Prostate gland (tissue), 2 donors: ENCODE measurements around the gene APBA2. TPM values are rescaled to one million over a fixed set of nuclear protein-coding genes. Genes with fewer than 3 reads are reported as not detected.

Experiments used
- DNase-seq: peaks from one replicate; pipeline ENCODE4 v3.0.0-alpha.2; 2019; ENCODE audit warnings: low spot score
- H3K27ac ChIP-seq, 2 donors: fragments of 200-600 bp; sonication (generic); 2 replicates each; pipeline ENCODE4 v1.5.1; 2017 to 2019
- H3K27me3 ChIP-seq: fragments of 200-600 bp; sonication (generic); replicated peaks from 2 replicates; pipeline ENCODE4 v1.5.1; 2019; ENCODE audit not compliant: insufficient read depth
- H3K36me3 ChIP-seq, 2 donors: fragments of 200-600 bp; sonication (generic); 1 replicate in 1 of 2; 2 replicates in 1 of 2; pipeline versions ENCODE4 v1.5.1 to v1.8.1; 2017 to 2019
- H3K4me1 ChIP-seq: fragments of 200-600 bp; sonication (generic); replicated peaks from 2 replicates; pipeline ENCODE4 v1.5.1; 2019
- H3K4me3 ChIP-seq, 2 donors: fragments of 200-600 bp; sonication (generic); 2 replicates each; pipeline ENCODE4 v1.5.1; 2017 to 2019
- H3K9me3 ChIP-seq: fragments of 200-600 bp; sonication (generic); 2 replicates; pipeline ENCODE4 v1.5.1; 2017
- POLR2A ChIP-seq: fragments of 450-650 bp; IDR thresholded peaks from one replicate; pipeline ENCODE4 v1.6.1; 2016; ENCODE audit warnings: antibody characterized with exemption, mild to moderate bottlenecking
- POLR2AphosphoS5 ChIP-seq: sonication (generic); formaldehyde crosslinking; IDR thresholded peaks from one replicate; pipeline ENCODE4 v1.6.1; 2017; ENCODE audit warnings: antibody characterized with exemption
- WGBS: methylation state at CpG from one replicate; pipeline ENCODE4 v1.1.5; 2018; 5-methylcytosine and 5-hydroxymethylcytosine counted together
- intact Hi-C: fragments of 100-400 bp; cut with DNase I; formaldehyde crosslinking; loops from one replicate; pipeline ENCODE4 v1.14.2; 2022
- total RNA-seq, 2 donors: library from RNA; depleted of rRNA; stranded (reverse); fragments of >200 nt; gene quantifications; one replicate each; pipeline ENCODE4 v1.1.0, GENCODE V29; 2016
- TF ChIP-seq, protein P1 (sequence below), 4 experiments: fragments of 200-600 bp in 2 of 4; fragments of 450-650 bp in 2 of 4; sonication (generic) in 2 of 4; IDR thresholded peaks; 1 replicate in 3 of 4; 2 replicates in 1 of 4; pipeline ENCODE4 v1.5.1; 2016 to 2019; ENCODE audit warnings: antibody characterized with exemption in 4 of 4, mild to moderate bottlenecking in 2 of 4, moderate library complexity in 2 of 4

APBA2 gene
- total RNA-seq, 2 donors from 2014 or later = 2.6 to 25.3 TPM

DNA sequence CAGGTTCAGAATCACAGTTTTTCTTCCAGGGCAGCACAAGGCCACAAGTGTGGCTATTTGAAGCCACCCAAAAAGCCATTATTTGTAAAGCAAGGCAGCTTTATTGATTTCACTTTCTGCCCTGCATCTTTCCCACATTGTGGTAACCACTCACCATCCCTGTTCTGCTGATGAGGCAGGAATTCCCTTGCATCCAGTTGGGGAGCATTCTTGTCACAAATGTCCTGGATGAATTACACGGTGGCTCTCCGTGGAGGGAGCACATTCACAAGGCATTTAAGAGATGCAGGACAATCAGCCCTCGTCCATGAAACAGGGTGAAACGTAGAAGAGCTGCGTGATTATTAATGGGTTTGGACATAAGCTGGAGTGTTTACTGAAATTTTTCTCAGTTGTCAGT is 111.2 kb downstream of the APBA2 start:
- no peaks in the 10 kb centered on the region for H3K27me3 ChIP-seq
- WGBS = 83% methylated on average over 5 of the region's 5 CpGs
- no peak overlapping the region for H3K4me3 ChIP-seq
- intact Hi-C loops = no loop called here
- H3K27ac ChIP-seq = no peak overlapping the region
- no peaks in the 10 kb centered on the region for H3K9me3 ChIP-seq
- TF ChIP-seq, protein P1, sequence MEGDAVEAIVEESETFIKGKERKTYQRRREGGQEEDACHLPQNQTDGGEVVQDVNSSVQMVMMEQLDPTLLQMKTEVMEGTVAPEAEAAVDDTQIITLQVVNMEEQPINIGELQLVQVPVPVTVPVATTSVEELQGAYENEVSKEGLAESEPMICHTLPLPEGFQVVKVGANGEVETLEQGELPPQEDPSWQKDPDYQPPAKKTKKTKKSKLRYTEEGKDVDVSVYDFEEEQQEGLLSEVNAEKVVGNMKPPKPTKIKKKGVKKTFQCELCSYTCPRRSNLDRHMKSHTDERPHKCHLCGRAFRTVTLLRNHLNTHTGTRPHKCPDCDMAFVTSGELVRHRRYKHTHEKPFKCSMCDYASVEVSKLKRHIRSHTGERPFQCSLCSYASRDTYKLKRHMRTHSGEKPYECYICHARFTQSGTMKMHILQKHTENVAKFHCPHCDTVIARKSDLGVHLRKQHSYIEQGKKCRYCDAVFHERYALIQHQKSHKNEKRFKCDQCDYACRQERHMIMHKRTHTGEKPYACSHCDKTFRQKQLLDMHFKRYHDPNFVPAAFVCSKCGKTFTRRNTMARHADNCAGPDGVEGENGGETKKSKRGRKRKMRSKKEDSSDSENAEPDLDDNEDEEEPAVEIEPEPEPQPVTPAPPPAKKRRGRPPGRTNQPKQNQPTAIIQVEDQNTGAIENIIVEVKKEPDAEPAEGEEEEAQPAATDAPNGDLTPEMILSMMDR (IDR thresholded peaks at IDR 0.05) = no peak
- no peak for TF ChIP-seq POLR2A
- TF ChIP-seq POLR2AphosphoS5 = no peak
- no peaks in the 10 kb centered on the region for H3K4me1 ChIP-seq
- H3K36me3 ChIP-seq = no peaks in the 10 kb centered on the region
- no peak for DNase-seq

DNA sequence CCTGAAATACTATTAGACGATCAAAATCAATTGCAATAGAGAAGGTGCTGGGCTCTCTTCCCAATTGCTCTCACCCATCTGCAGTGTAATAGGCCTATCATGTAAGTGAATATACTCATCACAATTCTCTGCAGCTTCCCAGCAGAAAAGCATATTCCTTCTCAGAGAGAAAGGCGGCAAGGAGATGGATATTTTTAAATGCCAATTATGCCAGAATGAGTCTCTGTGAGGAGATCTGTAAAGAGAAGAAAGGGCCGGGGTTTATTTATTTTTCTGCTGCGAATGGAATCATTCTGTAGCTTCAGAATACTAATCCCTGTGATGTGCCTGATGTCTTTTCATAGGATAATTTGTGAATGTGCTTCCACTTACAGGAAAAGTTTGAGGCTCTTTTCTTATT is 112.0 kb downstream of the APBA2 start:
- no peaks in the 10 kb centered on the region for H3K36me3 ChIP-seq
- 96% methylated on average over 4 of the region's 4 CpGs for WGBS
- DNase-seq = no peak
- H3K9me3 ChIP-seq = no peaks in the 10 kb centered on the region
- no peak overlapping the region for H3K27ac ChIP-seq
- H3K4me1 ChIP-seq = no peaks in the 10 kb centered on the region
- no peak for TF ChIP-seq POLR2AphosphoS5
- no peaks in the 10 kb centered on the region for H3K27me3 ChIP-seq
- H3K4me3 ChIP-seq = no peak overlapping the region
- intact Hi-C loops = no loop called here

DNA sequence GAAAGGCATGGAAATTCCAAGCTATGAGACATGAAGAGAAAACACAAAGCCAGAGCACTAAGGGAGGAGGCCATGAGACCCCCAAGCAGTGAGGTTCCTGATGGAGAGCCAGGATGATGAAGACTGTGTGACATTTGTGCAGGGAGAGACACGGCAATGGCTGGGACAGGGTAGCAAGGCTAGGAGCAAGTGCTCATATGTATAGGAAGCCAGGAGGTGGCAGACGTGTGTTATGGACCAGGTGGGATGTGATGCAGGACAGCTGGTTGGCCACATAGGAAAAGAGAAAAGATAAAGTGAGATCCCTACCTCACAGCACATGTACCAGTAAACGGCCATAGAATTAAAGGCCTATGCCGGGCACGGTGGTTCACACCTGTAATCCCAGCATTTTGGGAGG is 112.7 kb downstream of the APBA2 start:
- Histone ChIP-seq H3K27ac (no peak overlapping the region), H3K27me3 (no peaks in the 10 kb centered on the region), H3K4me3 (no peak overlapping the region), H3K4me1 (no peaks in the 10 kb centered on the region), H3K9me3 (no peaks in the 10 kb centered on the region), H3K36me3 (no peaks in the 10 kb centered on the region)
- 96% methylated on average over 5 of the region's 5 CpGs for WGBS
- intact Hi-C loops = no loop called here
- DNase-seq = no peak
- TF ChIP-seq POLR2A (no peak), POLR2AphosphoS5 (no peak)
- TF ChIP-seq, protein P1 (IDR thresholded peaks at IDR 0.05) = no peak

DNA sequence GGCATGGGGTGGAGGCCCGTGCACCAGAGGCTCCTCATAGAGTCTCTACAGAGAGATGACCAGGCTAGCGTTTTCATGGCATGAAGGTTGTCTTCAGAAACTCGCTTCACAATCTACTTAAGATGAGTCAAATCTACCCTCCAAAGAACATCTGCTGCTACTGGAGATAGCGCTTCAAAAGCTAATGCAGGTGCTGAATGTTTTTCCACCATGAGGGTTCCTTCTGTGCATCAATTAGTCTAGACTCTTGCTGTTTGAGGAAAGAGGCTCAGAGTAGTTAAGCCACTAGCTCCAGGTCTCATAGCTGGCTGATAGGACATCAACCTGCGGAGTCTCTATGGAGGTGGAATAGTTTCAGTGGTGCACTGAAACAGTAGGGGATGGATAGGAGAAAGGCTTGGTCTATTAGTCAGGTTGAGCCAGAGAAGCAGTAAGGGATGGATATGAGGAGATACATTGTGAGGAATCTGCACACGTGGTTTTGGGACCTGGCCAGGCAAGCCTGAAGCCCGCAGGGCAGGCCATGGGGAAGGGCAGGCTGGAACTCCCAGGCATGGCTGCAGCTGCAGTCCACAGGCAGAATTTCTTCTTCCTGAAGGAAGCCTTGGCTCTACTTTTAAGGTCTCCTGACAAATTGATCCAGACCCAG is 117.5 kb downstream of the APBA2 start:
- no peaks in the 10 kb centered on the region for H3K36me3 ChIP-seq
- DNase-seq = no peak

DNA sequence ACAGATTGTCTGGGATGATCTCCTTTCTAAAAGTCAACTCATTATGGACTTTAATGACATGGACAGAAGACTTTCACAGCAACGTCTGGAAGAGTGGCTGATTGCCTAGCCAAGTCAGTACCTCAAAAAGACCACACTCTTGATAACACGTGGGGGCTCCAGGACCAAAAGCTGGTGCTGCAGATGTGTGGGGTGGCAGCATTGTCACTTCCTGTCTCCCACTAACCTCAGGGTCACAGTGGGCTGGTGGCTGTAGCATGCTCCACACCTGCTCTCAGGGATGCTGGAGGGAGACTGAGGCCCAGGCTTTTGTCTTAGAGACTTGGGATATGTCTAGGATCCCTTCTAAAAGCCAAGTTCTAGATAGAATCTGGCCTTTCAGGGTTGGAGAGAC is 118.1 kb downstream of the APBA2 start:
- intact Hi-C loops = no loop called here
- TF ChIP-seq POLR2A (no peak), POLR2AphosphoS5 (no peak)
- TF ChIP-seq, protein P1 (IDR thresholded peaks at IDR 0.05) = no peak

More for the DNA sequence above, 117.5 kb downstream of the APBA2 start:
- 87% methylated on average over 7 of the region's 7 CpGs for WGBS
- no peaks in the 10 kb centered on the region for H3K4me1 ChIP-seq
- TF ChIP-seq POLR2A (no peak), POLR2AphosphoS5 (no peak)
- TF ChIP-seq, protein P1 (IDR thresholded peaks at IDR 0.05) = no peak
- intact Hi-C loops = no loop called here
- H3K27me3 ChIP-seq = no peaks in the 10 kb centered on the region
- no peak overlapping the region for H3K27ac ChIP-seq
- H3K4me3 ChIP-seq = no peak overlapping the region
- no peaks in the 10 kb centered on the region for H3K9me3 ChIP-seq

More for the DNA sequence above, 118.1 kb downstream of the APBA2 start:
- 85% methylated on average over 2 of the region's 2 CpGs for WGBS
- Histone ChIP-seq H3K36me3 (no peaks in the 10 kb centered on the region), H3K27me3 (no peaks in the 10 kb centered on the region), H3K9me3 (no peaks in the 10 kb centered on the region), H3K27ac (no peak overlapping the region), H3K4me1 (no peaks in the 10 kb centered on the region), H3K4me3 (no peak overlapping the region)
- DNase-seq = no peak
